Measurements from ENCODE around the gene DHRS7B.

DHRS7B gene

GRCh38 chr17:21210411-21211076 lies 83.8 kb downstream of the DHRS7B start:
- Histone ChIP-seq H3K4ac (ENCODE audit: low read depth, low read length) (no peak overlapping the region), H3K79me2 (ENCODE audit: control insufficient read depth, insufficient read depth, low read length) (peaks cover 79% of the 10 kb centered on the region), H3K4me1 (ENCODE audit: control insufficient read depth, low read depth, low read length) (peaks cover 7% of the 10 kb centered on the region), H3K36me3 (ENCODE audit: control insufficient read depth, insufficient read depth, low read length) (peaks cover 5% of the 10 kb centered on the region), H3K4me2 (ENCODE audit: low read length) (no peak overlapping the region), H3K27ac (ENCODE audit: low read depth, low read length) (no peak overlapping the region), H3K23ac (ENCODE audit: low read length) (no peak overlapping the region), H2BK15ac (replicated peaks; ENCODE audit: low read depth) (no peak overlapping the region), H3K79me1 (ENCODE audit: low read length) (peaks cover 10% of the 10 kb centered on the region), H4K5ac (ENCODE audit: low read length) (no peak overlapping the region), H4K8ac (ENCODE audit: low read depth, low read length) (no peak overlapping the region), H3K56ac (ENCODE audit: low read length) (peak overlapping the region; percentile 10), H2BK120ac (ENCODE audit: low read depth, low read length) (no peak overlapping the region), H3K4me3 (ENCODE audit: low read length) (no peak overlapping the region), H2AK5ac (ENCODE audit: low read length) (no peak overlapping the region), H2BK5ac (ENCODE audit: low read length) (no peak overlapping the region), H3K27me3 (ENCODE audit: insufficient read depth, low read length, poor library complexity) (no peaks in the 10 kb centered on the region), H3K9ac (ENCODE audit: low read length) (no peak overlapping the region), H3K18ac (ENCODE audit: low read length) (no peak overlapping the region)
- DNase-seq, result no peak
- WGBS (ENCODE audit: extremely low coverage, insufficient coverage, low lambda C conversion rate), result no CpG with 5 or more reads among the region's 15 CpGs

GRCh38 chr17:21211825-21212479 lies 85.2 kb downstream of the DHRS7B start:
- Histone ChIP-seq H2BK120ac (ENCODE audit: low read depth, low read length) (no peak overlapping the region), H4K8ac (ENCODE audit: low read depth, low read length) (no peak overlapping the region), H3K56ac (ENCODE audit: low read length) (no peak overlapping the region), H4K5ac (ENCODE audit: low read length) (no peak overlapping the region), H3K27ac (ENCODE audit: low read depth, low read length) (no peak overlapping the region), H3K9ac (ENCODE audit: low read length) (no peak overlapping the region), H3K23ac (ENCODE audit: low read length) (no peak overlapping the region), H3K27me3 (ENCODE audit: insufficient read depth, low read length, poor library complexity) (no peaks in the 10 kb centered on the region), H2AK5ac (ENCODE audit: low read length) (no peak overlapping the region), H3K4ac (ENCODE audit: low read depth, low read length) (no peak overlapping the region), H3K79me2 (ENCODE audit: control insufficient read depth, insufficient read depth, low read length) (peaks cover 64% of the 10 kb centered on the region), H2BK15ac (replicated peaks; ENCODE audit: low read depth) (no peak overlapping the region), H3K36me3 (ENCODE audit: control insufficient read depth, insufficient read depth, low read length) (peaks cover 5% of the 10 kb centered on the region), H3K4me3 (ENCODE audit: low read length) (no peak overlapping the region), H2BK5ac (ENCODE audit: low read length) (no peak overlapping the region), H3K4me1 (ENCODE audit: control insufficient read depth, low read depth, low read length) (peaks cover 7% of the 10 kb centered on the region), H3K18ac (ENCODE audit: low read length) (no peak overlapping the region), H3K4me2 (ENCODE audit: low read length) (no peak overlapping the region), H3K79me1 (ENCODE audit: low read length) (peaks cover 6% of the 10 kb centered on the region)
- DNase-seq, result no peak
- WGBS (ENCODE audit: extremely low coverage, insufficient coverage, low lambda C conversion rate), result no CpG with 5 or more reads among the region's 9 CpGs

- no peak overlapping the region for H2BK15ac ChIP-seq (replicated peaks; ENCODE audit: low read depth)
- H3K4ac ChIP-seq (ENCODE audit: low read depth, low read length), result peak overlapping the region; percentile 97
- peaks cover 58% of the 10 kb centered on the region for H3K79me2 ChIP-seq (ENCODE audit: control insufficient read depth, insufficient read depth, low read length)
- no peak overlapping the region for H4K8ac ChIP-seq (ENCODE audit: low read depth, low read length)
- DNase-seq, result no peak
- peaks cover 7% of the 10 kb centered on the region for H3K4me1 ChIP-seq (ENCODE audit: control insufficient read depth, low read depth, low read length)
- H3K56ac ChIP-seq (ENCODE audit: low read length), result peak overlapping the region; percentile 97
- H3K27ac ChIP-seq (ENCODE audit: low read depth, low read length), result peak overlapping the region; percentile 65
- no peak overlapping the region for H3K23ac ChIP-seq (ENCODE audit: low read length)
- H3K4me3 ChIP-seq (ENCODE audit: low read length), result peak overlapping the region; percentile 91
- no CpG with 5 or more reads among the region's 18 CpGs for WGBS (ENCODE audit: extremely low coverage, insufficient coverage, low lambda C conversion rate)
- H3K9ac ChIP-seq (ENCODE audit: low read length), result peak overlapping the region; percentile 96
- no peak overlapping the region for H2BK5ac ChIP-seq (ENCODE audit: low read length)
- no peaks in the 10 kb centered on the region for H3K27me3 ChIP-seq (ENCODE audit: insufficient read depth, low read length, poor library complexity)
- H3K4me2 ChIP-seq (ENCODE audit: low read length), result peak overlapping the region; percentile 19
- no peak overlapping the region for H4K5ac ChIP-seq (ENCODE audit: low read length)
- H2BK120ac ChIP-seq (ENCODE audit: low read depth, low read length), result no peak overlapping the region
- no peak overlapping the region for H2AK5ac ChIP-seq (ENCODE audit: low read length)
- peaks cover 6% of the 10 kb centered on the region for H3K79me1 ChIP-seq (ENCODE audit: low read length)
- H3K18ac ChIP-seq (ENCODE audit: low read length), result peak overlapping the region; percentile 71
- H3K36me3 ChIP-seq (ENCODE audit: control insufficient read depth, insufficient read depth, low read length), result peaks cover 5% of the 10 kb centered on the region
These were observed 86.3 kb downstream of the DHRS7B start for GRCh38 chr17:21212826-21213637.

- Histone ChIP-seq H3K18ac (ENCODE audit: low read length) (peak overlapping the region; percentile 71), H3K36me3 (ENCODE audit: control insufficient read depth, insufficient read depth, low read length) (peaks cover 5% of the 10 kb centered on the region), H4K5ac (ENCODE audit: low read length) (no peak overlapping the region), H2BK120ac (ENCODE audit: low read depth, low read length) (no peak overlapping the region), H3K27me3 (ENCODE audit: insufficient read depth, low read length, poor library complexity) (no peaks in the 10 kb centered on the region), H3K4ac (ENCODE audit: low read depth, low read length) (peak overlapping the region; percentile 97), H3K79me2 (ENCODE audit: control insufficient read depth, insufficient read depth, low read length) (peaks cover 53% of the 10 kb centered on the region), H2BK15ac (replicated peaks; ENCODE audit: low read depth) (no peak overlapping the region), H3K4me3 (ENCODE audit: low read length) (peak overlapping the region; percentile 91), H3K27ac (ENCODE audit: low read depth, low read length) (peak overlapping the region; percentile 65), H3K56ac (ENCODE audit: low read length) (peak overlapping the region; percentile 97), H3K79me1 (ENCODE audit: low read length) (peaks cover 6% of the 10 kb centered on the region), H3K4me1 (ENCODE audit: control insufficient read depth, low read depth, low read length) (peaks cover 7% of the 10 kb centered on the region), H2AK5ac (ENCODE audit: low read length) (no peak overlapping the region), H2BK5ac (ENCODE audit: low read length) (peak overlapping the region; percentile 57), H3K23ac (ENCODE audit: low read length) (no peak overlapping the region), H4K8ac (ENCODE audit: low read depth, low read length) (peak overlapping the region; percentile 78), H3K4me2 (ENCODE audit: low read length) (peak overlapping the region; percentile 19), H3K9ac (ENCODE audit: low read length) (peak overlapping the region; percentile 96)
- no peak for DNase-seq
- WGBS (ENCODE audit: extremely low coverage, insufficient coverage, low lambda C conversion rate), result no CpG with 5 or more reads among the region's 35 CpGs
These were observed 86.9 kb downstream of the DHRS7B start for GRCh38 chr17:21213638-21214014.

- Histone ChIP-seq H2BK15ac (replicated peaks; ENCODE audit: low read depth) (no peak within 1 kb of the TSS), H3K4me1 (ENCODE audit: control insufficient read depth, low read depth, low read length) (peaks cover 7% of the 10 kb centered on the region), H3K9ac (ENCODE audit: low read length) (peak within 1 kb of the TSS; percentile 96), H4K8ac (ENCODE audit: low read depth, low read length) (peak within 1 kb of the TSS; percentile 78), H2BK5ac (ENCODE audit: low read length) (peak within 1 kb of the TSS; percentile 82), H3K18ac (ENCODE audit: low read length) (peak within 1 kb of the TSS; percentile 89), H2BK120ac (ENCODE audit: low read depth, low read length) (peak within 1 kb of the TSS; percentile 67), H3K23ac (ENCODE audit: low read length) (no peak within 1 kb of the TSS), H2AK5ac (ENCODE audit: low read length) (no peak within 1 kb of the TSS), H3K27ac (ENCODE audit: low read depth, low read length) (peak within 1 kb of the TSS; percentile 93), H3K4me3 (ENCODE audit: low read length) (peak within 1 kb of the TSS; percentile 91), H4K5ac (ENCODE audit: low read length) (no peak within 1 kb of the TSS), H3K4ac (ENCODE audit: low read depth, low read length) (peak within 1 kb of the TSS; percentile 97), H3K56ac (ENCODE audit: low read length) (peak within 1 kb of the TSS; percentile 97), H3K79me2 (ENCODE audit: control insufficient read depth, insufficient read depth, low read length) (peaks cover 47% of the 10 kb centered on the region), H3K36me3 (ENCODE audit: control insufficient read depth, insufficient read depth, low read length) (peaks cover 5% of the 10 kb centered on the region), H3K79me1 (ENCODE audit: low read length) (peaks cover 4% of the 10 kb centered on the region), H3K4me2 (ENCODE audit: low read length) (peak within 1 kb of the TSS; percentile 93), H3K27me3 (ENCODE audit: insufficient read depth, low read length, poor library complexity) (no peaks in the 10 kb centered on the region)
- DNase-seq, result peak; percentile 98
- no CpG with 5 or more reads among the region's 76 CpGs for WGBS (ENCODE audit: extremely low coverage, insufficient coverage, low lambda C conversion rate)
These were observed 87.4 kb downstream of the DHRS7B start, which contains the start of gene TMEM11 for GRCh38 chr17:21214015-21214776. TSS of gene TMEM11 (minus strand) at chr17:21214161. CDS start at chr17:21214152, 9 bp downstream.
